HG02798 (cell line): ENCODE data around the gene MEST.
"Not testable (repeated sequence)": the region's sequence is repeated elsewhere in the genome, so short reads cannot be mapped to it uniquely, and the experiment has no call there.

Source experiments
- ATAC-seq: cut with Tn5 transposase; IDR thresholded peaks from one replicate; pipeline ENCODE4 v1.9.1; 2021; ENCODE audit warnings: mild to moderate bottlenecking; ENCODE audit not compliant: unreplicated experiment, poor library complexity

The MEST gene

GRCh38 chr7:130515315-130516040, 23.6 kb downstream of the MEST start:
- ATAC-seq = no peak

GRCh38 chr7:130521258-130521951, 29.5 kb downstream of the MEST start:
- no peak for ATAC-seq

- ATAC-seq = not testable (repeated sequence)
Measured at GRCh38 chr7:130523519-130524125, 31.7 kb downstream of the MEST start.

- ATAC-seq = no peak
Measured at GRCh38 chr7:130524628-130525027, 32.7 kb downstream of the MEST start.

GRCh38 chr7:130527752-130528355, 36.0 kb downstream of the MEST start:
- ATAC-seq = not testable (repeated sequence)

- ATAC-seq = no peak
Measured at GRCh38 chr7:130529417-130529816, 37.5 kb downstream of the MEST start.

- not testable (repeated sequence) for ATAC-seq
Measured at GRCh38 chr7:130537894-130538293, 46.0 kb downstream of the MEST start.

- not testable (repeated sequence) for ATAC-seq
Measured at GRCh38 chr7:130541287-130541686, 49.4 kb downstream of the MEST start.

GRCh38 chr7:130542297-130542696, 50.4 kb downstream of the MEST start:
- ATAC-seq = not testable (repeated sequence)

- no peak for ATAC-seq
Measured at GRCh38 chr7:130543487-130544010, 51.7 kb downstream of the MEST start.

GRCh38 chr7:130544356-130544755, 52.5 kb downstream of the MEST start:
- no peak for ATAC-seq

GRCh38 chr7:130553398-130554029, 61.6 kb downstream of the MEST start:
- no peak for ATAC-seq

GRCh38 chr7:130554481-130554880, 62.6 kb downstream of the MEST start:
- ATAC-seq = no peak
